ENCODE data around the gene ITGA8.

- TF ChIP-seq CTCF (IDR thresholded peaks at IDR 0.05), result no peak
- TF ChIP-seq POLR2A (IDR thresholded peaks at IDR 0.05), result no peak
These were observed 448 bp downstream of the ITGA8 start for GRCh38 chr10:15719049-15719898.

Measured in heart left ventricle (tissue), 13 donors.